Keratinocyte (primary cell): ENCODE measurements around the gene TMEM187. TPM values are rescaled to one million over a fixed set of nuclear protein-coding genes. Genes with fewer than 3 reads are reported as not detected.

ENCODE experiments used
- DNase-seq: peaks from one replicate; pipeline ENCODE4 v3.0.0-alpha.2; 2011; ENCODE audit warnings: low read depth, missing footprints, low spot score
- FAIRE-seq: peaks from 2 replicates; lab custom pipeline; 2011; peaks lifted over from hg19 to GRCh38; lab: Jason Lieb, UNC
- H2AFZ ChIP-seq: 2 replicates; pipeline ENCODE4 v1.6.0; 2012; ENCODE audit warnings: low read length, control low read depth, inconsistent platforms; ENCODE audit not compliant: control insufficient read depth
- H3K27ac ChIP-seq: 2 replicates; pipeline ENCODE4 v1.5.1; 2011; ENCODE audit warnings: low read length; ENCODE audit not compliant: control insufficient read depth, insufficient read depth
- H3K27me3 ChIP-seq: 3 replicates; pipeline ENCODE4 v1.6.0; 2011; ENCODE audit warnings: low read length; ENCODE audit not compliant: control insufficient read depth, insufficient read depth; ENCODE audit errors: extremely low read depth
- H3K36me3 ChIP-seq, 2 experiments: 2 replicates in 1 of 2; 3 replicates in 1 of 2; pipeline ENCODE4 v1.5.1; 2011; ENCODE audit warnings: low read length in 2 of 2, mild to moderate bottlenecking in 1 of 2; ENCODE audit not compliant: control insufficient read depth in 2 of 2, insufficient read depth in 2 of 2; ENCODE audit errors: extremely low read depth in 1 of 2
- H3K4me1 ChIP-seq: 3 replicates; pipeline ENCODE4 v1.5.1; 2011; ENCODE audit warnings: low read length; ENCODE audit not compliant: control insufficient read depth, insufficient read depth; ENCODE audit errors: extremely low read depth
- H3K4me2 ChIP-seq: 3 replicates; pipeline ENCODE4 v1.6.0; 2011; ENCODE audit warnings: low read depth, low read length; ENCODE audit not compliant: control insufficient read depth, insufficient read depth; ENCODE audit errors: extremely low read depth
- H3K4me3 ChIP-seq, 3 experiments: fragments of 200-600 bp in 1 of 3; sonication (generic) in 1 of 3; 2 replicates in 2 of 3; 3 replicates in 1 of 3; pipeline ENCODE4 v1.5.1; 2011 to 2016; ENCODE audit warnings: low read length in 3 of 3, mild to moderate bottlenecking in 3 of 3, control low read depth in 2 of 3, inconsistent platforms in 1 of 3, low read depth in 1 of 3, mixed read lengths in 1 of 3, mixed run types in 1 of 3, moderate library complexity in 1 of 3; ENCODE audit not compliant: control insufficient read depth in 2 of 3, insufficient read depth in 2 of 3; ENCODE audit errors: extremely low read depth in 1 of 3
- H3K79me2 ChIP-seq: 2 replicates; pipeline ENCODE4 v1.6.0; 2012; ENCODE audit warnings: low read length; ENCODE audit not compliant: control insufficient read depth, insufficient read depth
- H3K9ac ChIP-seq: 3 replicates; pipeline ENCODE4 v1.6.0; 2011; ENCODE audit warnings: low read length; ENCODE audit not compliant: control insufficient read depth, insufficient read depth; ENCODE audit errors: extremely low read depth
- H3K9me1 ChIP-seq: 3 replicates; pipeline ENCODE4 v1.6.0; 2011; ENCODE audit warnings: low read length; ENCODE audit not compliant: control insufficient read depth, insufficient read depth; ENCODE audit errors: extremely low read depth
- H3K9me3 ChIP-seq: 2 replicates; pipeline ENCODE4 v1.5.1; 2012; ENCODE audit warnings: low read depth, low read length; ENCODE audit not compliant: control insufficient read depth
- H4K20me1 ChIP-seq: 3 replicates; pipeline ENCODE4 v1.6.0; 2011; ENCODE audit warnings: low read length; ENCODE audit not compliant: control insufficient read depth, insufficient read depth; ENCODE audit errors: extremely low read depth
- CTCF ChIP-seq, 3 experiments: IDR thresholded peaks in 1 of 3; conservative IDR thresholded peaks in 1 of 3; optimal IDR thresholded peaks in 1 of 3; 2 replicates in 2 of 3; 3 replicates in 1 of 3; pipeline versions ENCODE3 to v1.5.1; 2011; ENCODE audit warnings: low read length in 3 of 3, mild to moderate bottlenecking in 3 of 3, moderate library complexity in 2 of 3, control low read depth in 1 of 3, inconsistent platforms in 1 of 3; ENCODE audit not compliant: insufficient read depth in 2 of 3; ENCODE audit errors: extremely low read depth in 1 of 3
- EZH2 ChIP-seq: IDR thresholded peaks from one replicate; pipeline ENCODE4 v1.6.1; 2012; ENCODE audit warnings: inconsistent platforms, mild to moderate bottlenecking, low read length, moderate library complexity
- dilution Hi-C: fragments of 300-500 bp; cut with MboI; formaldehyde crosslinking; loops from one replicate; pipeline ENCODE4 v1.7.0; 2020; ENCODE audit warnings: low sequenced_read_pairs; ENCODE audit not compliant: extremely low pct_ligation_motif_present
- polyA plus RNA-seq, 5 experiments: library from polyadenylated mRNA; depleted of rRNA in 3 of 5; stranded (reverse) in 3 of 5; stranded (forward) in 1 of 5; unstranded in 1 of 5; fragments of >200 nt; gene quantifications; 1 replicate in 1 of 5; 2 replicates in 3 of 5; 3 replicates in 1 of 5; pipeline versions ENCODE4 v1.2.1 to v1.2.3, GENCODE V29; 2011 to 2012; ENCODE audit warnings: missing spikeins in 2 of 5, low read depth in 1 of 5, low replicate concordance in 1 of 5

TMEM187 gene
- polyA plus RNA-seq, 1 donor (not counting 4 experiments of a cell fraction or from before 2014, with no cell fraction given) = 6.6 TPM

GRCh38 chrX:153954558-153955227 lies 17.9 kb upstream of the TMEM187 start:
- FAIRE-seq = no peak
- dilution Hi-C loops = no loop called here

GRCh38 chrX:153955228-153955732 lies 17.3 kb upstream of the TMEM187 start:
- Histone ChIP-seq H3K4me1 (no peaks in the 10 kb centered on the region), H3K27me3 (no peaks in the 10 kb centered on the region), H3K4me3 (no peak overlapping the region), H3K4me2 (no peak overlapping the region), H3K9me1 (no peaks in the 10 kb centered on the region), H3K79me2 (no peaks in the 10 kb centered on the region), H3K36me3 (peaks cover 32 to 52% of the 10 kb centered on the region in 2 experiments), H2AFZ (no peak overlapping the region), H3K9me3 (no peaks in the 10 kb centered on the region), H3K9ac (no peak overlapping the region), H3K27ac (no peak overlapping the region), H4K20me1 (no peaks in the 10 kb centered on the region)
- no peak for TF ChIP-seq CTCF (optimal IDR thresholded peaks at IDR 0.05 in 1 of 3, IDR thresholded peaks at IDR 0.05 in 1 of 3, conservative IDR thresholded peaks at IDR 0.05 in 1 of 3; ENCODE audit: extremely low read depth in 1 of 3, insufficient read depth in 2 of 3, low read length in 3 of 3)
- TF ChIP-seq EZH2 = no peak
- dilution Hi-C loops = no loop called here
- FAIRE-seq = no peak
- no peak for DNase-seq

More at GRCh38 chrX:153954558-153955227, 17.9 kb upstream of the TMEM187 start:
- Histone ChIP-seq H3K27ac (no peak overlapping the region), H2AFZ (no peak overlapping the region), H3K27me3 (no peaks in the 10 kb centered on the region), H3K9me1 (no peaks in the 10 kb centered on the region), H3K4me3 (no peak overlapping the region), H4K20me1 (no peaks in the 10 kb centered on the region), H3K4me1 (no peaks in the 10 kb centered on the region), H3K9ac (no peak overlapping the region), H3K79me2 (no peaks in the 10 kb centered on the region), H3K36me3 (peaks cover 35 to 47% of the 10 kb centered on the region in 2 experiments), H3K9me3 (no peaks in the 10 kb centered on the region), H3K4me2 (no peak overlapping the region)
- TF ChIP-seq EZH2 = no peak
- no peak for TF ChIP-seq CTCF (optimal IDR thresholded peaks at IDR 0.05 in 1 of 3, IDR thresholded peaks at IDR 0.05 in 1 of 3, conservative IDR thresholded peaks at IDR 0.05 in 1 of 3; ENCODE audit: extremely low read depth in 1 of 3, insufficient read depth in 2 of 3, low read length in 3 of 3)
- DNase-seq = no peak
